GM12872 (cell line): ENCODE measurements around the gene LCP2.

ENCODE experiments used
- TF ChIP-seq, protein P1 (sequence below): IDR thresholded peaks from 3 replicates; pipeline ENCODE4 v1.5.1; 2011; ENCODE audit warnings: low read depth, mild to moderate bottlenecking, low read length, moderate library complexity; ENCODE audit not compliant: insufficient read depth

LCP2 gene

DNA sequence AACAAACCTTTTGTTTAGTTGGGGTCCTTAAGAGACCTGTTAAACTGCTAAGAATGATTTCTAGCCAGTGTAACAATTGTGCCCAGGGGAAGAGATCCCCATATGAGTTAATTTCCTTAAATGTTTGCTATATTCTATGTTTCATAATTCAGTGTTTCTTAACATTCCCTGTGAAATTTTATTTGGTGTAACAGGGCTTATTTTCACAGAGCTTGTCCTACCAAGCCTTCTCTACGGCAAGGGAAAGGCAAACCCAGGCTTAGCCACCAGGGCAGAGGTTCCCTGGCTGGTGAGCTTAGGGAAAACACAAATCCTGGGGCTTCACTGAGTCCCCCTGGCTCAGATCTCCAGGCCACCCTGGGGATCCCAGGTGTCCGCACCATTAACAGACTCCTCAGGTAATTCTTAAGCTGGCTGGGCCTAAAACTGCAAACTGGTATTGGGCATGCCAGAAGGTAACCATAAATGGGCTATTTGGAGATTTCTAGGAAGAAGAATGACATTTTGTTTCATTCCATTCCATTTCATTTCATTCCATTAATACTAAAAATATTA lies 17.0 kb upstream of the LCP2 start:
- TF ChIP-seq, protein P1, sequence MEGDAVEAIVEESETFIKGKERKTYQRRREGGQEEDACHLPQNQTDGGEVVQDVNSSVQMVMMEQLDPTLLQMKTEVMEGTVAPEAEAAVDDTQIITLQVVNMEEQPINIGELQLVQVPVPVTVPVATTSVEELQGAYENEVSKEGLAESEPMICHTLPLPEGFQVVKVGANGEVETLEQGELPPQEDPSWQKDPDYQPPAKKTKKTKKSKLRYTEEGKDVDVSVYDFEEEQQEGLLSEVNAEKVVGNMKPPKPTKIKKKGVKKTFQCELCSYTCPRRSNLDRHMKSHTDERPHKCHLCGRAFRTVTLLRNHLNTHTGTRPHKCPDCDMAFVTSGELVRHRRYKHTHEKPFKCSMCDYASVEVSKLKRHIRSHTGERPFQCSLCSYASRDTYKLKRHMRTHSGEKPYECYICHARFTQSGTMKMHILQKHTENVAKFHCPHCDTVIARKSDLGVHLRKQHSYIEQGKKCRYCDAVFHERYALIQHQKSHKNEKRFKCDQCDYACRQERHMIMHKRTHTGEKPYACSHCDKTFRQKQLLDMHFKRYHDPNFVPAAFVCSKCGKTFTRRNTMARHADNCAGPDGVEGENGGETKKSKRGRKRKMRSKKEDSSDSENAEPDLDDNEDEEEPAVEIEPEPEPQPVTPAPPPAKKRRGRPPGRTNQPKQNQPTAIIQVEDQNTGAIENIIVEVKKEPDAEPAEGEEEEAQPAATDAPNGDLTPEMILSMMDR, result no peak

DNA sequence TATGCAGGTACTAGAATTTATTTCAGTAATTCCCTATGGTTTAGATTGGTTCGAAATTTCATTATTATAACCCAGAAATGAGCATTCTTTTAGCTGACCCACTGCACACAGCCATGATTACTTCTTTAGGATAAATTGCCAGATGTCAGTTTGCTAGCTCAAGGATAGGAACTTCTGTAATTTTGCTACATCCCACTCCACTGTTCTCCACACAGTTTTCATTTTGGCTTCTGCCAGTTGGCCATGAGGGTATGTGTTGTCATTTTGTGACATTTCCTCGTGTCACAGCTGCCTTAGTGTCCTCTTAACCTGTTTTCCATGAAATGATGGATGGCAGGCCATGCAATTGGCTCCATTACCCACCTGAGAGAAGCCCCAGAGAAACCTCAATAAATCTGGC lies 16.2 kb upstream of the LCP2 start:
- TF ChIP-seq, protein P1, result no peak

DNA sequence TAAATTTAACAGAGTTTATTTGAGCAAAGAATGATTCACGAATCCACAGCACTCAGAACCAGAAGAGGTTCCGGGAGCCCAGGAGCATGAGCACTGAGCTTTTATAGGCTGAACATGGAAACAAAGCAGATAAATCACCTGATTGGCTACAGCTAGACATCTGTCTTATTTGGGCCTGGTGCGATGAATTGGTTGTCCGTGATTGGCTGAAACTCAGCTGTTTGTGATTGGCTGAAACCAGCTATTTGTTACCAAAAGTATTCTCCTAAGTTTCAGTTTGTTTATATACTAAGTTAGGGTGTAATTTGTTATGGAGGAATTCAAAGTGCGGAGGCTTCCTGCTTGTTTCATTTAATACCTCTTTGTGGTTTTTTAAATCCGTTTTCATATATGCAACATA lies 15.8 kb upstream of the LCP2 start:
- TF ChIP-seq, protein P1, result no peak

DNA sequence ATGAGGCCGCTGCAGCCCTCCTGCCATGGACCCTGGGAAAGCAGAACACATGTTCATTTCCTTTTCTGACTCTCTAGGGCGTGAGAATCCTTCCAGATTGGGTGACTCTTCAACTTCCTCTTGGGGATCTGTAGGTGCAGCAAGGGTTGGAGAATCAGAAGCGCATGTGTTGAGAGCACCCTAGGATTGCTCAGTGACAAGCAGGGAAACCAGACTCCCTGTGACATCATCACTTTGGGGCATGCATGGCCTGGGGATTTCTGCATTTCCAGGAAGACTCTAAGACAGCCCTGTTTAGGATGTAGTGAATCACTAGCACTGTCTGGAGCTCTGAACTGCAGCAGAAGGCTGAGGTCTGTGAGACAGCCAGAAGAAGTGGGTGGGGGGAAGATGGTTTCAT lies 15.1 kb upstream of the LCP2 start:
- TF ChIP-seq, protein P1, result no peak

DNA sequence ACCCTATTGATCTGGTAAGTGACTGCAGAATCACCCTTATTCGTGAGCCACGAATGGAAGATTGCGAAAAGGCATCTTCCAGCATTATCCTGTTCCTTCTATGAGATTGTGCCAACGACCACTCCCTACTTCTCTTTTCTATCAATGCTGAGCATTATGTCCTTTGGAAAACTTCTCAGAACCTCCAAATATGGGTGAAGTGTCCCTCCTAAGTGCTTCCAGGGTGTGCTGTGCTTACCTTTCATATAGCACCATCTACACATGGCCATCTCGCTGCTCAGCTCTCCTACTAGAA lies 14.7 kb upstream of the LCP2 start:
- TF ChIP-seq, protein P1, result no peak

DNA sequence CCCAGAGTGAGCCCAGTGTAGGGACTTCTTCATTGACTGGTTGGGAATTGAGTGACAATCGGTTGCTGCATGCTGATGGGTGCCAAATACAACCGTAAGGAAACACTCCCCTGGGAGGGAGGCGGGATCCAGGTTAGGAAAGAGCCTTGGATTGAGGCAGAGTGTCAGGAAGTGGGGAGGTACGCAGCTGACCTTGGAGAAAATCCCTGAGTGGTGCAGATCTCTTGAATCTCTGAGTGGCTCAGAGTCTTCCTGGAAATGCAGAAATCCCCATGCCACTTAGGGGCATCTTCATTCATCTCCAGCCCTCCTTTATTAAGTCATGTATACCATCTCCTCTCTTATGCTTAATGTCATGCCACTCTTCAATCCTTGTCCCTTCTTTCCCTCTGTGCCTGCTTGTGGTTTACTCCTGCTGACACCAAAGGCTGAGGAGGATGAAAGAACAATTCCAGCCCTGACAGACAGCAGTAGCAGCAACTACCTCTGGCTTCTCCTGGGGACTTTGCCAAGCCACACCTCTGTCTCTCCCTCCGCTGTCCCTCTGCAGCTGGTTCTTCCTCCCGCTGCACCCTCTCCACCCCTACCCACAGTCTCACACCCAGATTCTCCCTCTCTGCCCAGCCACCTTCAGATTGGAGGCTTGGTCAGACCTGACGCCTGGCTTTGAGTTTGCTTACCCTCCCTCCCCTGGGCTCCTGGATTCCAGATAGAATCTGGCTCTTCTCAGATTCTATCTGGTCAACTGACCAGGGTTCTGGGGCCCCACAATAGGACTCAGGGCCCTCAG lies 14.1 kb upstream of the LCP2 start:
- TF ChIP-seq, protein P1, result no peak

DNA sequence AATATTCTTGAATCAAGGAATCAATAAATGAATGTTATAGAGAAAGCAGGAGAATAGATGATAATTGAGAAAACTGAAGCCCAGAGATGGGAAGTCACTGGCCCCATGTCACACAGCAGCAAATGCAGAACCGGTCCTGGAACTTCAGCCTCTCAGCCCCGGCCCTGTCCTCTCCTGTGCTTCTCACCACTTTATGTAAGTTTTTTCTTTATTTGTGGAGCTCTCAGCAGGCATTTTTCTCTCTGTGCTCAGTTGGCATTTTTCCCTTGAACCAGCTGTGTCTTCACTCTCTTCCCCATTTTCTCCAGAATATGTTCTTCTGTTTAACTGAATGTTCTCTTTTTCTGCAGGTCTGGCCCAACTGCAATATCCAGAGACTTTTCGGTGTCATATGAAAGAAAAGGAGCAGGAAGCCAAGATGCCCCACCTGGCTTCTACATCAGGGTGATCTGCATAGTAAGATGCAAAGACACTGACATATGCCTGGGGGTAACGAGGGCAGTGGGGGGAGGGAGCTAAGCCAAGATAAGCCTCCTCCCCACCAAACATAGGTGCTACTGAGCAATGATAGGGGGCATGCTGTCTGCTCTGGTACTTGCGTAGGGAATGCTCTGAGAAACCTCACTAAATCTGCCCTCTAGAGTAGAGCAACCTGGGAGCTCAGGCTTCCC lies 12.8 kb upstream of the LCP2 start:
- TF ChIP-seq, protein P1, result no peak
